GM23248 (cell line): ENCODE measurements around the gene HSD17B12. TPM values are rescaled to one million over a fixed set of nuclear protein-coding genes. Genes with fewer than 3 reads are reported as not detected.

Experiments used
- DNase-seq: peaks from one replicate; pipeline ENCODE4 v3.0.0-alpha.2; 2015
- H2AFZ ChIP-seq: fragments of 200-600 bp; sonication (generic); 2 replicates; pipeline ENCODE4 v1.6.1; 2016; ENCODE audit warnings: antibody characterized with exemption
- H3F3A ChIP-seq: fragments of 200-600 bp; sonication (generic); 2 replicates; pipeline ENCODE4 v1.6.1; 2016; ENCODE audit warnings: mild to moderate bottlenecking, antibody characterized with exemption, mixed run types; ENCODE audit not compliant: insufficient read depth
- H3K27ac ChIP-seq: fragments of 200-600 bp; sonication (generic); 2 replicates; pipeline ENCODE4 v1.5.1; 2016; ENCODE audit warnings: mild to moderate bottlenecking
- H3K27me3 ChIP-seq: fragments of 200-600 bp; sonication (generic); replicated peaks from 2 replicates; pipeline ENCODE4 v1.6.1; 2016; ENCODE audit warnings: mild to moderate bottlenecking; ENCODE audit not compliant: insufficient read depth
- H3K36me3 ChIP-seq: fragments of 200-600 bp; sonication (generic); 2 replicates; pipeline ENCODE4 v1.6.1; 2016; ENCODE audit warnings: low read depth, mild to moderate bottlenecking
- H3K4me1 ChIP-seq: fragments of 200-600 bp; sonication (generic); 2 replicates; pipeline ENCODE4 v1.6.1; 2016; ENCODE audit warnings: mild to moderate bottlenecking; ENCODE audit not compliant: insufficient read depth
- H3K4me2 ChIP-seq: fragments of 200-600 bp; sonication (generic); one replicate; pipeline ENCODE4 v1.6.1; 2016; ENCODE audit warnings: mild to moderate bottlenecking; ENCODE audit not compliant: unreplicated experiment
- H3K4me3 ChIP-seq: fragments of 200-600 bp; sonication (generic); 2 replicates; pipeline ENCODE4 v1.5.1; 2016; ENCODE audit warnings: mild to moderate bottlenecking
- H3K79me2 ChIP-seq: fragments of 200-600 bp; sonication (generic); 2 replicates; pipeline ENCODE4 v1.6.1; 2016; ENCODE audit warnings: mild to moderate bottlenecking; ENCODE audit not compliant: insufficient read depth
- H3K9ac ChIP-seq: fragments of 200-600 bp; sonication (generic); 2 replicates; pipeline ENCODE4 v1.6.1; 2016; ENCODE audit warnings: mild to moderate bottlenecking
- H3K9me2 ChIP-seq: fragments of 200-600 bp; sonication (generic); 2 replicates; pipeline ENCODE4 v1.6.1; 2016; ENCODE audit warnings: mixed run types, mild to moderate bottlenecking, moderate library complexity; ENCODE audit not compliant: insufficient read depth
- H3K9me3 ChIP-seq: fragments of 200-600 bp; sonication (generic); one replicate; pipeline ENCODE4 v1.6.1; 2017; ENCODE audit warnings: low read depth
- H4K20me1 ChIP-seq: fragments of 200-600 bp; sonication (generic); 2 replicates; pipeline ENCODE4 v1.6.0; 2016; ENCODE audit not compliant: insufficient read depth
- EZH2 ChIP-seq: fragments of 200-600 bp; sonication (generic); IDR thresholded peaks from 2 replicates; pipeline ENCODE4 v1.6.1; 2018; ENCODE audit warnings: antibody characterized with exemption, mild to moderate bottlenecking; ENCODE audit not compliant: insufficient read depth, poor library complexity, severe bottlenecking
- EZH2phosphoT487 ChIP-seq: fragments of 200-600 bp; sonication (generic); IDR thresholded peaks from 2 replicates; pipeline ENCODE4 v1.6.1; 2018; ENCODE audit warnings: antibody characterized with exemption, moderate library complexity, mild to moderate bottlenecking, low read depth; ENCODE audit not compliant: insufficient read depth
- WGBS, 2 experiments: methylation state at CpG; one replicate each; pipeline ENCODE4 v1.1.6; 2015 to 2017; ENCODE audit warnings: low lambda C conversion rate in 2 of 2, low coverage in 1 of 2; ENCODE audit errors: missing lambda C conversion rate in 2 of 2; 5-methylcytosine and 5-hydroxymethylcytosine counted together
- in situ Hi-C: fragments of 300-500 bp; cut with MboI; formaldehyde crosslinking; loops from 2 replicates; pipeline ENCODE4 v1.15.0; 2020
- polyA plus RNA-seq: library from polyadenylated mRNA; unstranded; fragments of >200 nt; fragmentation: Nextera tagmentation; extraction: Ambion mirVana; gene quantifications from 2 replicates; pipeline ENCODE4 v1.2.1, GENCODE V29; 2016
- total RNA-seq: library from RNA; depleted of rRNA; stranded (reverse); fragments of >200 nt; shearing (Covaris generic); gene quantifications from 2 replicates; pipeline ENCODE4 v1.2.3, GENCODE V29; 2014

Gene HSD17B12
- total and polyA plus RNA-seq, 2 experiments from 2014 or later = 105 to 113 TPM

- Histone ChIP-seq H3K9me2 (no peaks in the 10 kb centered on the region), H3K27me3 (no peaks in the 10 kb centered on the region), H4K20me1 (no peaks in the 10 kb centered on the region), H3K9me3 (no peaks in the 10 kb centered on the region), H3K4me2 (no peak overlapping the region), H3K36me3 (0 out of 2 replicates have a peak, but pooled peaks cover 4% of the 10 kb centered on the region), H3K27ac (no peak overlapping the region), H3K9ac (no peak overlapping the region), H2AFZ (no peak overlapping the region), H3K4me1 (no peaks in the 10 kb centered on the region), H3K4me3 (no peak overlapping the region), H3K79me2 (peaks cover 37% of the 10 kb centered on the region), H3F3A (no peaks in the 10 kb centered on the region)
- no peak for DNase-seq
- no peak for TF ChIP-seq EZH2
- no peak for TF ChIP-seq EZH2phosphoT487
- 93 to 96% methylated on average over 7 of the region's 7 CpGs for WGBS, 2 experiments
- in situ Hi-C loops = no loop called here
Observed at GRCh38 chr11:43747130-43747802, 66.7 kb downstream of the HSD17B12 start.

- 0 out of 2 replicates have a peak, but pooled peaks cover 4% of the 10 kb centered on the region for H3K36me3 ChIP-seq
- H2AFZ ChIP-seq = no peak overlapping the region
- H3K79me2 ChIP-seq = peaks cover 29% of the 10 kb centered on the region
- H4K20me1 ChIP-seq = no peaks in the 10 kb centered on the region
- no peak for DNase-seq
- 99 to 100% methylated on average over 2 of the region's 2 CpGs for WGBS, 2 experiments
- no peak overlapping the region for H3K27ac ChIP-seq
- no peak overlapping the region for H3K9ac ChIP-seq
- H3K4me2 ChIP-seq = no peak overlapping the region
- in situ Hi-C loops = no loop called here
- no peaks in the 10 kb centered on the region for H3K9me3 ChIP-seq
- no peak overlapping the region for H3K4me3 ChIP-seq
- TF ChIP-seq EZH2 (no peak), EZH2phosphoT487 (no peak)
- no peaks in the 10 kb centered on the region for H3K4me1 ChIP-seq
- no peaks in the 10 kb centered on the region for H3K27me3 ChIP-seq
- H3F3A ChIP-seq = no peaks in the 10 kb centered on the region
- H3K9me2 ChIP-seq = no peaks in the 10 kb centered on the region
Observed at GRCh38 chr11:43748095-43748494, 67.6 kb downstream of the HSD17B12 start.

DNA sequence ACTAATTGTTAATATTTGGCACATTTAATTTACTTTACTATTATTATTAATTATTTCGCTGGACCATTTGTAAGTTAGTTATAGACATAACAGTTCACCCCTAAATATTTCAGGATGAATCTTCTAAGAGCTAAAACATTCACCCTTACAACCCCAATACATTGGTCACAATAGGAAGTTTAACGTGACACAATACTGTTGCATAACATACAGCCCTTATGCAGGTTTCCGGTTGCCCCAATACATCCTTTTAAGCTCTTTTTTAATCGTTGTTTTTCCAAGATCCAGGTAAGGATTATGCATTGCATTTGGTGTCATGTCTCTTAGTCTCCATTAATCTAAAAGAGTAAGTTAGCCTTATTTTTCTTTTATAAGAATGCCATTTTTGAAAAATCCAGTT, 71.2 kb downstream of the HSD17B12 start:
- Histone ChIP-seq H3F3A (no peaks in the 10 kb centered on the region), H3K79me2 (peaks cover 10% of the 10 kb centered on the region; the same call in 1 of the 2 replicates), H3K4me2 (no peak overlapping the region), H4K20me1 (no peaks in the 10 kb centered on the region), H3K9ac (no peak overlapping the region), H3K27me3 (no peaks in the 10 kb centered on the region), H3K4me3 (no peak overlapping the region), H3K36me3 (peaks cover 5% of the 10 kb centered on the region; the same call in 1 of the 2 replicates), H3K9me2 (no peaks in the 10 kb centered on the region), H3K9me3 (no peaks in the 10 kb centered on the region), H2AFZ (no peak overlapping the region), H3K27ac (no peak overlapping the region), H3K4me1 (no peaks in the 10 kb centered on the region)
- no peak for DNase-seq
- WGBS, 2 experiments = 84 to 87% methylated on average over 4 of the region's 4 CpGs
- TF ChIP-seq EZH2phosphoT487 (no peak), EZH2 (no peak)
- in situ Hi-C loops = no loop called here

GRCh38 chr11:43756575-43756974, 76.0 kb downstream of the HSD17B12 start:
- TF ChIP-seq EZH2 (no peak), EZH2phosphoT487 (no peak)
- Histone ChIP-seq H3K4me1 (no peaks in the 10 kb centered on the region), H3K36me3 (peaks cover 5% of the 10 kb centered on the region; the same call in 1 of the 2 replicates), H3K27me3 (no peaks in the 10 kb centered on the region), H3K9me2 (no peaks in the 10 kb centered on the region; the same call in 1 of the 2 replicates), H3K4me3 (no peak overlapping the region), H3K9ac (no peak overlapping the region), H2AFZ (no peak overlapping the region), H3K9me3 (no peaks in the 10 kb centered on the region), H3K27ac (no peak overlapping the region), H3F3A (no peaks in the 10 kb centered on the region), H4K20me1 (no peaks in the 10 kb centered on the region), H3K4me2 (no peak overlapping the region), H3K79me2 (no peaks in the 10 kb centered on the region)
- DNase-seq = peak; percentile 30
- in situ Hi-C loops = no loop called here
- WGBS, 2 experiments = 94 to 97% methylated on average over 3 of the region's 3 CpGs
